Parathyroid adenoma (tissue), 2 donors: ENCODE measurements around the gene HEATR1.
A peak's percentile ranks its signal among the peaks of the same experiment; 100 is the strongest.
"Not testable (repeated sequence)": the region's sequence is repeated elsewhere in the genome, so short reads cannot be mapped to it uniquely, and the experiment has no call there.

Experiments
- H2AFZ ChIP-seq: fragments of 300-600 bp; sonication (generic); one replicate; pipeline ENCODE4 v1.7.0; 2017; ENCODE audit warnings: antibody characterized with exemption, mild to moderate bottlenecking
- H3K27ac ChIP-seq: fragments of 300-600 bp; sonication (generic); one replicate; pipeline ENCODE4 v1.7.0; 2017
- H3K27me3 ChIP-seq: fragments of 300-600 bp; sonication (generic); one replicate; pipeline ENCODE4 v1.7.0; 2017; ENCODE audit warnings: low read length; ENCODE audit not compliant: control insufficient read depth, insufficient read depth
- H3K36me3 ChIP-seq: fragments of 300-600 bp; sonication (generic); one replicate; pipeline ENCODE4 v1.7.0; 2017; ENCODE audit warnings: low read length; ENCODE audit not compliant: control insufficient read depth, insufficient read depth
- H3K4me1 ChIP-seq: fragments of 300-600 bp; sonication (generic); one replicate; pipeline ENCODE4 v1.7.0; 2017; ENCODE audit warnings: control low read depth
- H3K4me2 ChIP-seq: fragments of 300-600 bp; sonication (generic); one replicate; pipeline ENCODE4 v1.7.0; 2017; ENCODE audit warnings: low read length
- H3K4me3 ChIP-seq: fragments of 300-600 bp; sonication (generic); one replicate; pipeline ENCODE4 v1.7.0; 2017; ENCODE audit warnings: low read depth, low read length
- H3K79me2 ChIP-seq: fragments of 300-600 bp; sonication (generic); one replicate; pipeline ENCODE4 v1.7.0; 2017; ENCODE audit warnings: control low read depth
- H3K9ac ChIP-seq: fragments of 300-600 bp; sonication (generic); one replicate; pipeline ENCODE4 v1.7.0; 2017; ENCODE audit warnings: mild to moderate bottlenecking
- H3K9me3 ChIP-seq: fragments of 300-600 bp; sonication (generic); one replicate; pipeline ENCODE4 v1.7.0; 2017; ENCODE audit warnings: low read length; ENCODE audit not compliant: control insufficient read depth
- CTCF ChIP-seq: fragments of 300-600 bp; sonication (generic); IDR thresholded peaks from one replicate; pipeline ENCODE4 v1.7.0; 2017; ENCODE audit warnings: antibody characterized with exemption, mild to moderate bottlenecking
- donor health status: primary hyperparathyroidism.

HEATR1 gene

GRCh38 chr1:236509203-236509602 is 95.1 kb downstream of the HEATR1 start:
- H3K27ac ChIP-seq, result no peak overlapping the region

GRCh38 chr1:236508593-236509027 is 95.7 kb downstream of the HEATR1 start:
- H2AFZ ChIP-seq, result no peak overlapping the region
- H3K27me3 ChIP-seq, result no peaks in the 10 kb centered on the region
- no peaks in the 10 kb centered on the region for H3K9me3 ChIP-seq
- no peaks in the 10 kb centered on the region for H3K4me1 ChIP-seq
- H3K36me3 ChIP-seq, result no peaks in the 10 kb centered on the region
- H3K4me3 ChIP-seq, result no peak overlapping the region
- no peak overlapping the region for H3K4me2 ChIP-seq
- H3K27ac ChIP-seq, result no peak overlapping the region
- TF ChIP-seq CTCF, result no peak
- H3K9ac ChIP-seq, result no peak overlapping the region
- H3K79me2 ChIP-seq, result no peaks in the 10 kb centered on the region

More at GRCh38 chr1:236509203-236509602, 95.1 kb downstream of the HEATR1 start:
- no peak overlapping the region for H3K4me3 ChIP-seq
- H2AFZ ChIP-seq, result no peak overlapping the region
- no peak overlapping the region for H3K4me2 ChIP-seq
- no peaks in the 10 kb centered on the region for H3K36me3 ChIP-seq
- no peaks in the 10 kb centered on the region for H3K27me3 ChIP-seq
- no peak overlapping the region for H3K9ac ChIP-seq
- H3K9me3 ChIP-seq, result no peaks in the 10 kb centered on the region
- H3K4me1 ChIP-seq, result no peaks in the 10 kb centered on the region
- H3K79me2 ChIP-seq, result no peaks in the 10 kb centered on the region
- TF ChIP-seq CTCF, result no peak

GRCh38 chr1:236507022-236507700 is 97.2 kb downstream of the HEATR1 start:
- H3K9me3 ChIP-seq, result no peaks in the 10 kb centered on the region
- no peak overlapping the region for H3K9ac ChIP-seq
- no peak overlapping the region for H3K27ac ChIP-seq

GRCh38 chr1:236504338-236504737 is 100.0 kb downstream of the HEATR1 start:
- H2AFZ ChIP-seq, H3K27me3 ChIP-seq, H3K27ac ChIP-seq, H3K4me1 ChIP-seq, H3K4me3 ChIP-seq, H3K9ac ChIP-seq, H3K4me2 ChIP-seq, H3K79me2 ChIP-seq, H3K36me3 ChIP-seq, H3K9me3 ChIP-seq: not testable (repeated sequence)

More at GRCh38 chr1:236507022-236507700, 97.2 kb downstream of the HEATR1 start:
- Histone ChIP-seq H2AFZ (no peak overlapping the region), H3K36me3 (no peaks in the 10 kb centered on the region), H3K27me3 (no peaks in the 10 kb centered on the region), H3K4me3 (no peak overlapping the region), H3K79me2 (no peaks in the 10 kb centered on the region), H3K4me1 (no peaks in the 10 kb centered on the region), H3K4me2 (peak overlapping the region; percentile 24)
- no peak for TF ChIP-seq CTCF

GRCh38 chr1:236502972-236503639 is 101.2 kb downstream of the HEATR1 start:
- H3K9ac ChIP-seq, result no peak overlapping the region
- H3K4me2 ChIP-seq, result peak overlapping the region; percentile 63
- H3K9me3 ChIP-seq, result no peaks in the 10 kb centered on the region
- H3K79me2 ChIP-seq, result no peaks in the 10 kb centered on the region
- no peaks in the 10 kb centered on the region for H3K27me3 ChIP-seq
- H3K27ac ChIP-seq, result peak overlapping the region; percentile 39
- H3K36me3 ChIP-seq, result no peaks in the 10 kb centered on the region
- TF ChIP-seq CTCF, result no peak
- H3K4me1 ChIP-seq, result no peaks in the 10 kb centered on the region
- H3K4me3 ChIP-seq, result no peak overlapping the region
- peak overlapping the region; percentile 88 for H2AFZ ChIP-seq
